Endometrial microvascular endothelial cells (primary cell): ENCODE results near the gene ELL2. TPM values are rescaled to one million over a fixed set of nuclear protein-coding genes. Genes with fewer than 3 reads are reported as not detected.

Source experiments
- in situ Hi-C: cut with HindIII; loops from 2 replicates; pipeline ENCODE4 v1.10.0; 2017; ENCODE audit warnings: low sequenced_read_pairs, low pct_unique_long_range_greater_than_20kb; ENCODE audit errors: inconsistent ontology term
- total RNA-seq: library from RNA; depleted of rRNA; stranded (reverse); fragments of >200 nt; gene quantifications from one replicate; pipeline ENCODE4 v1.2.3, GENCODE V29; 2015; ENCODE audit errors: inconsistent ontology term

Gene ELL2
- total RNA-seq, 1 donor from 2014 or later = 47.2 TPM

GRCh38 chr5:95838556-95838955, 123.1 kb downstream of the ELL2 start:
- in situ Hi-C loops = loop anchor here (25.0 kb wide), 1 partner anchor 176 kb away; no protein-coding TSS in a partner anchor

DNA sequence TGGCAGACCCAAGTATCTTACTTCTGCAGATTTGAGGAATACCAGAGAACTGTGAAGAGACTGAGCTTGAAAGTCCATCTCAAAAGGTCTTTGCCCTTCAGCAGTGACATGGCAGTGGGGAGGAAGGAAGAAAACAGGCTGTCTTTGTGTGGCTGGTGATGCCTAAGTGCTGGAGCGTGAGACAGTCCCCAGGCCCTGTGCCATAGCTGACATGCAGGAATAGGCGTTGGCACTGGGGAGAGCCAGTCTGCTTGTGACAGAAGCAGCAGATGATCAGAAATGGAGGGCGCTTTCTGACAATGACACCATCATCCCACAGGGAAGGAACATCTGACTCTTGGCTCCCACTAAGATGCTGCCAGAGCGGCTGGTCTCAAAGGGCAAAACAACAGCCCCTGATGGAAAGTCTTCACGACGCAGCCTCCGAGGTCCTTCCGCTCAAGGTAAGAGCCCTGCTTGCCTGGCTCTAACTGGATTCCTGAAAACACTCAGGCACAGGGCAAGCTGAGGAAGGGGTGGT, 123.6 kb downstream of the ELL2 start:
- in situ Hi-C loops = loop anchor here (25.0 kb wide), 1 partner anchor 176 kb away; no protein-coding TSS in a partner anchor

- in situ Hi-C loops = loop anchor here (25.0 kb wide), 1 partner anchor 175 kb away; no protein-coding TSS in a partner anchor
Observed at GRCh38 chr5:95837492-95837891, 124.2 kb downstream of the ELL2 start.

- in situ Hi-C loops = loop anchor here (25.0 kb wide), 1 partner anchor 175 kb away; no protein-coding TSS in a partner anchor
Observed at GRCh38 chr5:95836971-95837370, 124.7 kb downstream of the ELL2 start.

GRCh38 chr5:95836544-95836943, 125.1 kb downstream of the ELL2 start:
- in situ Hi-C loops = loop anchor here (25.0 kb wide), 1 partner anchor 174 kb away; no protein-coding TSS in a partner anchor

GRCh38 chr5:95835682-95836385, 125.8 kb downstream of the ELL2 start:
- in situ Hi-C loops = loop anchor here (25.0 kb wide), 1 partner anchor 174 kb away; no protein-coding TSS in a partner anchor

Other genes with a start within 250 kb of the ELL2 start
- gene RHOBTB3, start 230.5 kb downstream of the ELL2 start, total RNA-seq = 92.9 TPM
- 59.8 TPM for gene GLRX, start 139.1 kb downstream of the ELL2 start, total RNA-seq